GM12878 (cell line): ENCODE results near the gene LARGE1. TPM values are rescaled to one million over a fixed set of nuclear protein-coding genes. Genes with fewer than 3 reads are reported as not detected.

Source experiments
- ASH2L ChIP-seq: fragments of 300-600, 200-600 bp; sonication (generic); IDR thresholded peaks from 2 replicates; pipeline ENCODE4 v1.6.1; 2017; ENCODE audit warnings: low read depth, mild to moderate bottlenecking, borderline replicate concordance
- CBX3 ChIP-seq: fragments of 200-600 bp; sonication (generic); IDR thresholded peaks from 2 replicates; pipeline ENCODE4 v1.6.1; 2016; ENCODE audit warnings: low read depth, borderline replicate concordance
- CREB1 ChIP-seq: IDR thresholded peaks from 2 replicates; pipeline ENCODE4 v1.6.1; 2012; ENCODE audit warnings: low read depth, mild to moderate bottlenecking, inconsistent platforms
- CREM ChIP-seq: IDR thresholded peaks from 2 replicates; pipeline ENCODE4 v1.6.1; 2014; ENCODE audit warnings: antibody characterized with exemption, low read depth
- ETV6 ChIP-seq, 2 experiments: fragments of 450-650 bp in 1 of 2; IDR thresholded peaks in 1 of 2; conservative IDR thresholded peaks in 1 of 2; 2 replicates each; pipeline ENCODE4 v1.6.1; 2014; ENCODE audit warnings: antibody characterized with exemption in 1 of 2, borderline replicate concordance in 1 of 2, low read depth in 1 of 2, mild to moderate bottlenecking in 1 of 2, moderate library complexity in 1 of 2
- HCFC1 ChIP-seq: fragments of 150-350 bp; IDR thresholded peaks from 2 replicates; pipeline ENCODE4 v1.6.1; 2014; ENCODE audit warnings: low read length
- IKZF2 ChIP-seq, 2 experiments: fragments of 450-650 bp; IDR thresholded peaks; 2 replicates each; pipeline ENCODE4 v1.6.1; 2017; ENCODE audit warnings: mild to moderate bottlenecking in 2 of 2, moderate library complexity in 2 of 2
- MLLT1 ChIP-seq: fragments of 450-650 bp; IDR thresholded peaks from 2 replicates; pipeline ENCODE4 v1.6.1; 2016; ENCODE audit warnings: mild to moderate bottlenecking
- MYB ChIP-seq: fragments of 150-350 bp; IDR thresholded peaks from 2 replicates; pipeline ENCODE4 v1.6.1; 2014; ENCODE audit warnings: mild to moderate bottlenecking, low read depth, low read length, borderline replicate concordance
- PML ChIP-seq: IDR thresholded peaks from 2 replicates; pipeline ENCODE4 v1.6.1; 2012; ENCODE audit warnings: low read length, inconsistent platforms
- PRDM15 ChIP-seq: fragments of 450-650 bp; formaldehyde crosslinking; IDR thresholded peaks from 2 replicates; pipeline ENCODE4 v1.4.0; 2020; ENCODE audit warnings: mild to moderate bottlenecking, moderate library complexity
- RCOR1 ChIP-seq: conservative IDR thresholded peaks from 2 replicates; pipeline ENCODE4 v1.6.1; 2012; ENCODE audit warnings: low read depth, low read length, improper control_type of control experiment
- RFX5 ChIP-seq: IDR thresholded peaks from 2 replicates; pipeline ENCODE4 v1.6.1; 2011; ENCODE audit warnings: low read depth, low read length, improper control_type of control experiment
- SKIL ChIP-seq: fragments of 450-650 bp; IDR thresholded peaks from 2 replicates; pipeline ENCODE4 v1.6.1; 2017; ENCODE audit warnings: mild to moderate bottlenecking, low read depth, inconsistent platforms; ENCODE audit not compliant: poor library complexity, severe bottlenecking
- SMARCA5 ChIP-seq: fragments of 450-650 bp; IDR thresholded peaks from 2 replicates; pipeline ENCODE4 v1.6.1; 2017; ENCODE audit warnings: mild to moderate bottlenecking
- SUZ12 ChIP-seq: fragments of 200-600 bp; sonication (generic); IDR thresholded peaks from one replicate; pipeline ENCODE4 v1.6.1; 2018; ENCODE audit warnings: antibody characterized with exemption, mild to moderate bottlenecking; ENCODE audit not compliant: unreplicated experiment
- ZNF207 ChIP-seq: fragments of 450-650 bp; IDR thresholded peaks from 2 replicates; pipeline ENCODE4 v1.6.1; 2014; ENCODE audit warnings: antibody characterized with exemption, mild to moderate bottlenecking, borderline replicate concordance
- ZNF384 ChIP-seq: IDR thresholded peaks from 2 replicates; pipeline ENCODE4 v1.6.1; 2012; ENCODE audit warnings: low read depth, mild to moderate bottlenecking, low read length, improper control_type of control experiment, borderline replicate concordance
- ZNF622 ChIP-seq: fragments of 450-650 bp; IDR thresholded peaks from 2 replicates; pipeline ENCODE4 v1.6.1; 2017; ENCODE audit warnings: mild to moderate bottlenecking, inconsistent platforms
- polyA plus RNA-seq, 11 experiments: library from polyadenylated mRNA; depleted of rRNA in 4 of 11; unstranded in 6 of 11; stranded (reverse) in 5 of 11; fragments of >200 nt; fragmentation: Nextera tagmentation in 4 of 11; fragmentation: Illumina TruSeq in 1 of 11; extraction: Ambion mirVana in 4 of 11; extraction: Trizol in 1 of 11; gene quantifications; 1 replicate in 1 of 11; 2 replicates in 10 of 11; pipeline versions ENCODE4 v1.2.1 to v1.2.3, GENCODE V29; 2011 to 2016; ENCODE audit warnings: inconsistent platforms in 2 of 11, missing spikeins in 2 of 11, low read depth in 1 of 11
- total RNA-seq, 4 experiments: library from RNA; depleted of rRNA in 3 of 4; stranded (reverse); fragments of >200 nt in 3 of 4; fragmentation: Illumina TruSeq in 1 of 4; extraction: Trizol in 1 of 4; gene quantifications; 2 replicates each; pipeline versions ENCODE4 v1.2.1 to v1.2.3, GENCODE V29; 2013 to 2021
- TF ChIP-seq, protein P1 (sequence below): IDR thresholded peaks from 2 replicates; pipeline ENCODE4 v1.6.1; 2012; ENCODE audit warnings: low read depth, low read length, improper control_type of control experiment
- TF ChIP-seq, protein P2 (sequence below): fragments of 450-650 bp; IDR thresholded peaks from 2 replicates; pipeline ENCODE4 v1.6.1; 2017; ENCODE audit warnings: mild to moderate bottlenecking

Gene LARGE1
- total and polyA plus RNA-seq, 10 of the 15 experiments (the other 5 are each of a cell fraction or from before 2014, with no cell fraction given): 3.2 to 41.4 (median 17.3) TPM

DNA sequence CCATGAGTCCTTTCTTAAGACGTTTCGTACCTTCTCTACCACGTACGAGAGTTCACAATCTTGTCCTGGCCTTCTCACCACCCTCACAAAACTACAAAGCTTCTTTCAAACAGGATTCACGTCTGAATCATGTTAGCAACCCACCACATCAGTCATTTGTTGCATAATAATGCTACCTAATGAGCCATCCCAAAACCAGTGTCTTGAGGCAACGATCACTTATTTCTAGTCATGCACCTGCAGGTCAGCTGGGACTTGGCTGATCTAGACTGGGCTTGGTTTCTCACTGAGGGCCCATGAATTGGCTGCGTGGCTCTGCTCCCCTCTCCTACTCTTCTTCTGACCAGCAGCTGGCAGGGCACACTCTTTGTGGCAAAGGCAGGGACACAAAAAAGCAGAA, 28.3 kb downstream of the LARGE1 start (continued):
- TF ChIP-seq MYB (no peak), RCOR1 (no peak), RFX5 (no peak), CBX3 (no peak), PML (no peak), ZNF622 (no peak), IKZF2 (IDR thresholded peaks at IDR 0.05) (no peak), SKIL (no peak), ETV6 (conservative IDR thresholded peaks at IDR 0.05 in 1 of 2, IDR thresholded peaks at IDR 0.05 in 1 of 2; ENCODE audit: borderline replicate concordance in 1 of 2, low read depth in 1 of 2) (peak in 1 of 2 experiments; percentile 39; a peak in 1 of 4 replicates), SUZ12 (no peak), ASH2L (no peak), CREB1 (no peak), CREM (peak; percentile 70), MLLT1 (no peak), ZNF384 (no peak), HCFC1 (no peak), SMARCA5 (no peak), PRDM15 (CRISPR knock-in tag) (no peak), ZNF207 (no peak)
- TF ChIP-seq, protein P1, sequence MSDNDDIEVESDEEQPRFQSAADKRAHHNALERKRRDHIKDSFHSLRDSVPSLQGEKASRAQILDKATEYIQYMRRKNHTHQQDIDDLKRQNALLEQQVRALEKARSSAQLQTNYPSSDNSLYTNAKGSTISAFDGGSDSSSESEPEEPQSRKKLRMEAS: no peak
- TF ChIP-seq, protein P2, sequence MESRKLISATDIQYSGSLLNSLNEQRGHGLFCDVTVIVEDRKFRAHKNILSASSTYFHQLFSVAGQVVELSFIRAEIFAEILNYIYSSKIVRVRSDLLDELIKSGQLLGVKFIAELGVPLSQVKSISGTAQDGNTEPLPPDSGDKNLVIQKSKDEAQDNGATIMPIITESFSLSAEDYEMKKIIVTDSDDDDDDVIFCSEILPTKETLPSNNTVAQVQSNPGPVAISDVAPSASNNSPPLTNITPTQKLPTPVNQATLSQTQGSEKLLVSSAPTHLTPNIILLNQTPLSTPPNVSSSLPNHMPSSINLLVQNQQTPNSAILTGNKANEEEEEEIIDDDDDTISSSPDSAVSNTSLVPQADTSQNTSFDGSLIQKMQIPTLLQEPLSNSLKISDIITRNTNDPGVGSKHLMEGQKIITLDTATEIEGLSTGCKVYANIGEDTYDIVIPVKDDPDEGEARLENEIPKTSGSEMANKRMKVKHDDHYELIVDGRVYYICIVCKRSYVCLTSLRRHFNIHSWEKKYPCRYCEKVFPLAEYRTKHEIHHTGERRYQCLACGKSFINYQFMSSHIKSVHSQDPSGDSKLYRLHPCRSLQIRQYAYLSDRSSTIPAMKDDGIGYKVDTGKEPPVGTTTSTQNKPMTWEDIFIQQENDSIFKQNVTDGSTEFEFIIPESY: no peak
